Right kidney (tissue), 1 donor: Measurements from ENCODE around the gene ANO9.
"Not testable (repeated sequence)": the region's sequence is repeated elsewhere in the genome, so short reads cannot be mapped to it uniquely, and the experiment has no call there.

ENCODE experiments used
- DNase-seq: peaks from one replicate; pipeline ENCODE4 v3.0.0-alpha.2; 2016

The ANO9 gene

GRCh38 chr11:452203-452744, 10.5 kb upstream of the ANO9 start:
- no peak for DNase-seq

DNA sequence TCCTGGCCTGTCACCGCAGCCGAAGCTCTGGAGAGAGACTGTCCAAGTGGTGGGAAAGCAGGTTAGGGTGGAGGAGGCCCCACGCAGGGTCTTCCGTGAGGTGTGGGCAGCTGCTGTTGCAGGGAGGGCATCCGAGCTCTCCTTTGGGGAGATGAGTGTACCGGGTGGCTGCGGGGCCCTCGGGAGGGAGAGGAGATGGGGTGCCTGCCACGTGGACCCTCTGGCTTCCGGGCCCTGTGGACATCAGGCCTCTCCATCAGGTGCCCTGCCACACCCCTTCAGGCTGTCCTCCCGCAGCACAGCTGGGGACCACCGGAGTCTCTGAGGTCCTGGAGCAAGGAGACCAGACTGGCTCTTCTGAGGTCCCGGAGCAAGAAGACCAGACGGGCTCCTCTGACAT, 9.9 kb upstream of the ANO9 start:
- no peak for DNase-seq

DNA sequence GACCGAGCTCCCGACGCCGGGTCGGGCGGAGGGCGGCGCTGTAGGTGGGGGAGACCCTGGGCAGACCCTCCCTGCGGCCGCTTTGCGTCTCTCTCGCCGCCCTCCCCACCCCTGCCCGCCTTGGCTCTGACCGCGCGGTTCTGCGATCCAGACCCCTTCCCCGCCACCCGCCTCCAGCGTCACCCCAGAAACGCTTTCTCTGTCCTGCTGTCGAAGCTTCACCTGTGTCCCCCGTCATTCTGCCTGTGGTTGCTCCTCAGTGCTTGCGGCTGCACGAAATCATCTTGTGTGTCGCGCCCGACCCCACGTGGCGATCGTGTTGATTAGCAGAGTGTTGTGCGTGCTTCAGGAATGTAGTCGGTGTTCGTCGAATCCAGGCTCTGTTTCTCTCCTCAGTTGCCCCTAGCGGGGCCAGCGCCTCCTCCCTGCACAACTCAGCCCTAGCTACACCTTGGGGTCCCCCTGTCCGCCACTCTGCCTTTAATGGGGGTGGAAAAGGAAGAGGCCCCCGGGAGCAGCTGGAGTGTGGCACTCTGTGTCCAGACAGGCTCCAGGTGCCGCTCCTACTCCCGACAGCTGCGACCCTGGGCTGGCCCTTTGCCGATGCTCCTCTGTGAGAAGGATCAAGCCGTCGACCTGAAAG, 9.1 kb upstream of the ANO9 start:
- DNase-seq, result peak; percentile 63

GRCh38 chr11:449889-450808, 8.3 kb upstream of the ANO9 start, which contains the start of gene PTDSS2:
PTDSS2 (plus strand) TSS chr11:450279; CDS start chr11:450456, 177 bp downstream.
- peak; percentile 95 for DNase-seq

- peak; percentile 95 for DNase-seq
Observed at GRCh38 chr11:447923-448731, 6.3 kb upstream of the ANO9 start.

GRCh38 chr11:446891-447290, 5.1 kb upstream of the ANO9 start:
- DNase-seq, result no peak

GRCh38 chr11:445765-446588, 4.2 kb upstream of the ANO9 start:
- peak; percentile 18 for DNase-seq

DNA sequence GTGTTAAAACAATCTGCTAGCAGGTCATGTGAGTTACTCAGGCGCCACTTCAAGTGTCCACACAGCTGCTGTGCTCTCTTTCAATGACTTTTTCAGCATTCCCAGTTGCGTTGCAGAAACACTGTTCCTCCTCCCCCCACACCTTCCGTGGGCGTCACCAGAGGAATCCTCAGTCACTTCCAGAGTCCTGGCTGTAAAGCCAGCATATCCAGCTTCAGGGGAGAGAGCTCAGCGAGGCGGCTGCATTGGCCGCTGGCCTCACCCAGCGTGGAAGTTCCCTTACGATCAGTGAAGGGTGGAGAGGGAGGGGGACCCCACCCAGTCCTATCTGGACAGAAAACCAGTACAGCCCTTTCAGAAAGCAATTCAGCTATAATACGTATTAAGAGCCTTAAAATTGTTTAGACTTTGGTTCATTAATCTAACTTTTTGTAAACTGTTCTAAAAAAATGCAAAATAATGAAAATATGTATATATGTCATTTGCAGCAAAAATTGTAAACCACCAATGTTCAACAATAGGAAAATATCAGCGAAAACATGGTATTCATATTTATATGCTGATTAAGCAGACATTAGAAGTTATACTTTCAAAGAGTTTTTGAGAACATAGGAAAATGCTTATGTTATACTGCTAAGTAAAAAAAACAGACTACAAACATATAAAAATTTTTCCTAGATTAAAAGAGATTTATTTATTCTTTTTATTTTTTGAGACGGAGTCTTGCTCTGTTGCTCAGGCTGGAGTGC, 2.8 kb upstream of the ANO9 start:
- no peak for DNase-seq

GRCh38 chr11:443542-444199, 1.9 kb upstream of the ANO9 start:
- no peak for DNase-seq

DNA sequence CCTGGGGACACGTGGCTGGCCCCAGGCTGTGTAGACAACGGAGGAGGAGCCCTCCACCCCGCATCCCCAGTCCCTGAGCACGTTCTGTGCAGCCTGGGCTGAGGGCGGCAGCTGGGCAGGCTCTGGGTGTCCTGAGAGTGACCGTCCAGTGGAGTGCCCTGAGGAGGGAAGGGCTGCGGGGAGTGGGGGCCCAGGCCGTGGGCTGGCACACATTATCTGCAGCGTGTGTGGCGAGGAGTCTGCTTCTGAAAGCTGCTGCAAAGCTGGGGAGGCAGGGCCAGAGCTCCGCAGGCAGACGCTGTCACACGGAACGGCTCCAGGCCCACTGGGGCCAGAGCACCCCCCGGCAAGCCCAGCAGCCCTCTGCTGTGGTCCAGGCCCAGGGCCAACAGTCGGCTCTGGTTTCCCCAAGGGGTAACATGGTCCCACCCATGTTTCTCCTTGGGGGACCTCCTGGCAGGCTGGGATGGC, 835 bp upstream of the ANO9 start:
- DNase-seq, result no peak

- no peak for DNase-seq
Observed at GRCh38 chr11:441043-441417, 781 bp downstream of the ANO9 start.

GRCh38 chr11:440065-441042, 1.5 kb downstream of the ANO9 start:
- no peak for DNase-seq

DNA sequence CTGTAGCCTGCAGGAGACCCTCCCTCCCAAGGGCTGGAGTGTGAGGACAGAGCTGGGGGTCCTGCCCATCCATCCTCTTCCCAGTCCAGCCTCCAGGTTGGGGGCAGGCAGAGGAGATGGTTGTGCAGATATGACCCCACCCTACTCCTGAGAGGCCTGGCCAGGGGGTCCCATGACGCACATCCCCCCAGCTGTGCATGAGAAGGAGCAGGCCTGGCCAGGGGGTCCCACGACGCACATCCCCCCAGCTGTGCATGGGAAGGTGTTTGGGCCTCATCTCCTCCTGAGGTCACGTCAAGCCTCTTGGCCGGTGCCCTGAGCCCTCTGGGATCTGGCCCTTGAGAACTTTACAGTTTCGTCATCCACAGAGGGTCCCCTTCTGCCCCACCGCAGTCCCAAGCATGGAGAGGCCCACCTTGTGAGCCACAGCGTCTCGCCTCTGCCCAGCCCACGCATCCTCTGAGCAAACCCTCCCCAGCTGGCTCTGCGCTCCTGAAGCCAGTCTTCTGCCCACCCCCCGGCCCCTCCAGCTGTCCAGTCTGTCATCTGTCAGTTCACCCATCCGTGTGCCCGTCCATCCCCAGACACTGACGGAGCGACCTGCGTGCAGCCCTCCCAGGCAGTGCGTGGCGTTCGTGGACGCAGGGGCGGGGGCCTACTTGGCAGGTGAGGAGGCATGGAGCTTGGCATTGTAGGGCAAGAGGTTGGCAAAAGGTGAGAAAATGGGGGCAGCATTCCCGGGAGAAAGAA, 2.3 kb downstream of the ANO9 start:
- DNase-seq, result no peak

- no peak for DNase-seq
Observed at GRCh38 chr11:438101-438844, 3.5 kb downstream of the ANO9 start.

DNA sequence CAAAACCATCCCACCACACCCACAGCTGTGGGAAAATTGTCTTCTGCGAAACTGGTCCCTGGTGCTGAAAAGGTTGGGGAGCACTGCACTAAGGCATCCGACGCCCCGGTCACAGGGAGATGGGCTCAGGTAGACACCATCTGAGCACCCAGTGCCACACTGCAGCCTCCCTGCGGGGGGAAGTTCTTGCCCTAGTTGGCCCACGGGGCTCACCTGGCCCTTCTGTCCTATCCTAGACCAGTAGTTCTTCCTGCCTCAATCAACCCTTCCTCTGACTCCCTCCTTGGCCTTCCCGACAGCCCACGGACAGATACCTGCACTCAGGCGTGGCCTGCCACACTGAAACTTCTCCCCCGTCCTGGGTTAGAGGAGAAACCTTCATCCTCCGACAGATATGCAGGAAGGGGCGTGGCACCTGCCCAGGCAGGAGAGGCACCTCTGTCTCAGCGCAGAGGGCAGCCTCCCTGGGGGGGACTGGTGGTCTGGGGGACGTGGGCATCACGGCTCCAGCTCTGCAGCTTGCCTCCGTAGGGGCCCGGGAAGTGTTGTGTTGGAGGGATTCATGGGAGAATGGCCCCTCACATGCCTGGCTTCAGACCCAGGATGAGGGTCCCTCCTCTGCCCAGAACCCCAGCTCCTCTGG, 4.5 kb downstream of the ANO9 start:
- DNase-seq, result no peak

- DNase-seq, result not testable (repeated sequence)
Observed at GRCh38 chr11:434999-435740, 6.6 kb downstream of the ANO9 start.
